Smooth muscle cell (in vitro differentiated cells): ENCODE data around the gene AVPI1. TPM values are rescaled to one million over a fixed set of nuclear protein-coding genes. Genes with fewer than 3 reads are reported as not detected.
A peak's percentile ranks its signal among the peaks of the same experiment; 100 is the strongest.

Experiments used
- DNase-seq: peaks from one replicate; lab custom pipeline; 2025; ENCODE audit not compliant: unreplicated experiment; lab: John Stamatoyannopoulos, UW
- H2AFZ ChIP-seq: fragments of 200-600 bp; sonication (generic); 2 replicates; pipeline ENCODE4 v1.6.0; 2016; ENCODE audit warnings: antibody characterized with exemption, low read depth, mild to moderate bottlenecking
- H3F3A ChIP-seq: fragments of 200-600 bp; sonication (generic); 2 replicates; pipeline ENCODE4 v1.6.0; 2017; ENCODE audit warnings: antibody characterized with exemption, low read depth
- H3K27ac ChIP-seq: fragments of 200-600 bp; sonication (generic); 2 replicates; pipeline ENCODE4 v1.5.1; 2016; ENCODE audit warnings: low read depth, mild to moderate bottlenecking
- H3K27me3 ChIP-seq: fragments of 200-600 bp; sonication (generic); 2 replicates; pipeline ENCODE4 v1.6.1; 2016; ENCODE audit warnings: low read depth, mild to moderate bottlenecking
- H3K36me3 ChIP-seq: fragments of 200-600 bp; sonication (generic); 2 replicates; pipeline ENCODE4 v1.5.1; 2016; ENCODE audit warnings: low read depth
- H3K4me1 ChIP-seq: fragments of 200-600 bp; sonication (generic); 2 replicates; pipeline ENCODE4 v1.5.1; 2016; ENCODE audit warnings: low read depth
- H3K4me2 ChIP-seq: fragments of 200-600 bp; sonication (generic); 2 replicates; pipeline ENCODE4 v1.6.0; 2016; ENCODE audit warnings: mild to moderate bottlenecking
- H3K4me3 ChIP-seq: fragments of 200-600 bp; sonication (generic); 2 replicates; pipeline ENCODE4 v1.5.1; 2016; ENCODE audit warnings: mild to moderate bottlenecking
- H3K79me2 ChIP-seq: fragments of 200-600 bp; sonication (generic); 2 replicates; pipeline ENCODE4 v1.6.0; 2016; ENCODE audit warnings: low read depth, mild to moderate bottlenecking
- H3K9ac ChIP-seq: fragments of 200-600 bp; sonication (generic); 2 replicates; pipeline ENCODE4 v1.6.0; 2016; ENCODE audit warnings: low read depth
- H3K9me3 ChIP-seq: fragments of 200-600 bp; sonication (generic); replicated peaks from 2 replicates; pipeline ENCODE4 v1.5.1; 2016; ENCODE audit warnings: low read depth
- H4K20me1 ChIP-seq: fragments of 200-600 bp; sonication (generic); 2 replicates; pipeline ENCODE4 v1.6.0; 2016; ENCODE audit warnings: low read depth
- CTCF ChIP-seq: fragments of 200-600 bp; sonication (generic); IDR thresholded peaks from 2 replicates; pipeline ENCODE4 v1.5.1; 2017; ENCODE audit warnings: borderline replicate concordance, mild to moderate bottlenecking, antibody characterized with exemption; ENCODE audit not compliant: insufficient read depth, poor library complexity, severe bottlenecking
- WGBS: methylation state at CpG from one replicate; pipeline ENCODE4 v1.1.7; 2016; ENCODE audit warnings: low lambda C conversion rate; 5-methylcytosine and 5-hydroxymethylcytosine counted together
- polyA plus RNA-seq: library from polyadenylated mRNA; unstranded; fragments of >200 nt; fragmentation: Nextera tagmentation; extraction: Ambion mirVana; gene quantifications from 2 replicates; pipeline ENCODE4 v1.2.1, GENCODE V29; 2016
- total RNA-seq: library from RNA; depleted of rRNA; stranded (reverse); fragments of >200 nt; gene quantifications from 2 replicates; pipeline ENCODE4 v1.2.3, GENCODE V29; 2014

Gene AVPI1
- total and polyA plus RNA-seq, 2 experiments from 2014 or later: 23.8 to 32.5 TPM

DNA sequence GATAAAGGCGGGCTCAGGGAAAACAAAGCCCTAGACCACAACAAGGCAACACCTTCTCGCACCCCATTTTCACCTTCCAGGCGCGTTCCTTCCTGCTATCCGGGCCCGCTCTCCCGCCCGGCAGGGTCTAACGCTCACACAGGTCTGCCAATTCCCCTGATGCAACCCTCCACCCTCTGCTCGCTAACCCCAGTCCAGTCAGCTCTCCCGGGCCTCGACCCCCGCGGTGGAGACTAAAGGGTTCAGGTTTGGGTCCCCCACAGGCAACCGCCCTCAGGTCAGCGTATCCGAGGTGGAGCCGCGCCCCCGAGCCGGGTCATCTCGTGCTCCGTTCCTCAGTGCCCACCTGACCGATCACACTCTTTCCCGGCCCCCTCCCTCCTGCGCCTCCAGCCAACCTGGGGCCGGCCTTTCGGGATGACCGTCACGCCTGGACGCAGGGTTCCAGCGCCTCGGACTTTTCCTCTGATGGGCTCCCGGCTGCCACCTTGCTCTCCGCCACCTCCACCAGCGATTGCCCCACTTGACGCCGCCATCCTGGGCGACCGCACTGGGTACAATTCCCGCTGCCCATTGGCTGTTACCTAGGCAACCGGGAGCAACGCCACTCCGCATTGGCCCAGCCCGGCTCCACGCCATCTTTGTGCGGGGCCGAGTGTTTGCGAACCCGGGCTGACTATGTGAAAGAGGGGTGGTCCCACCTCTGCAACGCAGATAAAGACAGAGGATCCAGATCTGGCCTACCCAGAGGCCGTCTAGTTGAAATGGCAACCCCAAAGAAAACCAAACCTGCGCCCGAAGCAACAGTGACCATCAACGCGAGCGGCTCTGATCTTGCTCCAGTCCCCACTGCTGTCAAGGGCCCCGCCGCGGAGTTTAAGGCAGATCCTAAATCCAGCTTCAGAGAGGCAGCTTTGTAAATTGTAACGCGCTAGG, 53.8 kb downstream of the AVPI1 start, which contains the start of gene MORN4:
TSS of gene MORN4 (minus strand) at position 552 of the 936 bp plus-strand sequence. CDS start 13,847 bp downstream, outside the sequence.
- H4K20me1 ChIP-seq: no peaks in the 10 kb centered on the region
- H3K27ac ChIP-seq: peak within 1 kb of the TSS; percentile 11
- H3K4me3 ChIP-seq: peak within 1 kb of the TSS; percentile 67
- TF ChIP-seq CTCF: no peak
- H2AFZ ChIP-seq: peak within 1 kb of the TSS; percentile 98
- H3F3A ChIP-seq: no peaks in the 10 kb centered on the region
- peak; percentile 67 for DNase-seq
- no peaks in the 10 kb centered on the region for H3K27me3 ChIP-seq
- no peaks in the 10 kb centered on the region for H3K36me3 ChIP-seq
- H3K4me1 ChIP-seq: peaks cover 5% of the 10 kb centered on the region
- peak within 1 kb of the TSS; percentile 28 for H3K9ac ChIP-seq
- H3K9me3 ChIP-seq: no peaks in the 10 kb centered on the region
- 5% methylated on average over 59 of the region's 62 CpGs for WGBS
- H3K4me2 ChIP-seq: peak within 1 kb of the TSS; percentile 82
- peaks cover 12% of the 10 kb centered on the region for H3K79me2 ChIP-seq

- peaks cover 5% of the 10 kb centered on the region for H3K4me1 ChIP-seq
- peaks cover 12% of the 10 kb centered on the region for H3K79me2 ChIP-seq
- no peak for TF ChIP-seq CTCF
- H3K4me2 ChIP-seq: no peak overlapping the region
- H3K9me3 ChIP-seq: no peaks in the 10 kb centered on the region
- H2AFZ ChIP-seq: no peak overlapping the region
- H3K36me3 ChIP-seq: no peaks in the 10 kb centered on the region
- no peak overlapping the region for H3K27ac ChIP-seq
- no peak overlapping the region for H3K9ac ChIP-seq
- no peak overlapping the region for H3K4me3 ChIP-seq
- no peak for DNase-seq
- no peaks in the 10 kb centered on the region for H3F3A ChIP-seq
- no peaks in the 10 kb centered on the region for H3K27me3 ChIP-seq
- H4K20me1 ChIP-seq: no peaks in the 10 kb centered on the region
These were observed 55.9 kb downstream of the AVPI1 start for GRCh38 chr10:97631098-97631497.

DNA sequence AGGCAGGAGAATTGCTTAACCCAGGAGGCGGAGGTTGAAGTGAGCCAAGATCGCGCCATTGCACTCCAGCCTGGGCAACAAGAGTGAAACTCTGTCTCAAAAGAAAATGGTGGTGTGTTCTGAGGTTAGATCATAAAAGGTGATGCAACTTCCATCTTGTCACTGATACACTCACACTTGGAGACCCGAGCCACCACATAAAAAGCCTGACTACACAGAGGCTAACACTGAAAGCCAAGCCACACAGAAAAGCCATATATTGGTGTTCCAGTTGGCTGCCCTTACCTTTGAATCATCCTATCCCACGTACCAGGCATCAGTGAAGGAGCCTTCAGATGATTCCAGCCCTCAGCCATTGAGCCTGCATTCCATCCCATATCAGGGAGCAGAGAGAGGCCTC, 57.8 kb downstream of the AVPI1 start:
- TF ChIP-seq CTCF: no peak
- no peaks in the 10 kb centered on the region for H3K9me3 ChIP-seq
- WGBS: 98% methylated on average over 5 of the region's 5 CpGs
- peaks cover 5% of the 10 kb centered on the region for H3K4me1 ChIP-seq
- no peaks in the 10 kb centered on the region for H3K36me3 ChIP-seq
- H3K27me3 ChIP-seq: no peaks in the 10 kb centered on the region
- no peak for DNase-seq
- H4K20me1 ChIP-seq: no peaks in the 10 kb centered on the region
- peaks cover 12% of the 10 kb centered on the region for H3K79me2 ChIP-seq
- H2AFZ ChIP-seq: no peak overlapping the region
- no peak overlapping the region for H3K9ac ChIP-seq
- H3F3A ChIP-seq: no peaks in the 10 kb centered on the region
- no peak overlapping the region for H3K4me3 ChIP-seq
- no peak overlapping the region for H3K27ac ChIP-seq
- no peak overlapping the region for H3K4me2 ChIP-seq

- Histone ChIP-seq H3K9me3 (no peaks in the 10 kb centered on the region), H3K27me3 (no peaks in the 10 kb centered on the region), H3K36me3 (no peaks in the 10 kb centered on the region), H3K4me1 (peaks cover 5% of the 10 kb centered on the region), H4K20me1 (no peaks in the 10 kb centered on the region), H3K4me2 (no peak overlapping the region), H3F3A (no peaks in the 10 kb centered on the region), H2AFZ (no peak overlapping the region), H3K9ac (no peak overlapping the region), H3K27ac (no peak overlapping the region), H3K79me2 (peaks cover 12% of the 10 kb centered on the region), H3K4me3 (no peak overlapping the region)
- DNase-seq: no peak
- TF ChIP-seq CTCF: no peak
- 91% methylated on average over 3 of the region's 3 CpGs for WGBS
These were observed 58.8 kb downstream of the AVPI1 start for GRCh38 chr10:97628228-97628627.
